GM06990 (cell line): ENCODE results near the gene AP3D1.

Source experiments
- DNase-seq: peaks from one replicate; pipeline ENCODE4 v3.0.0-alpha.2; 2011; ENCODE audit not compliant: insufficient read length; ENCODE audit errors: extremely low read depth
- H3K27me3 ChIP-seq: replicated peaks from 2 replicates; pipeline ENCODE4 v1.6.0; 2011; ENCODE audit warnings: low read length; ENCODE audit not compliant: control insufficient read depth, insufficient read depth
- H3K36me3 ChIP-seq: 2 replicates; pipeline ENCODE4 v1.5.1; 2011; ENCODE audit warnings: low read length; ENCODE audit not compliant: control insufficient read depth, insufficient read depth
- H3K4me3 ChIP-seq: replicated peaks from 2 replicates; pipeline ENCODE4 v1.5.1; 2011; ENCODE audit warnings: low read depth, mild to moderate bottlenecking, control low read depth, low read length
- CTCF ChIP-seq: IDR thresholded peaks from 2 replicates; pipeline ENCODE4 v1.5.1; 2011; ENCODE audit warnings: low read length, control low read depth, mild to moderate bottlenecking, inconsistent platforms; ENCODE audit not compliant: insufficient read depth, poor library complexity, severe bottlenecking

AP3D1 gene

GRCh38 chr19:2168619-2169424 is 17.5 kb upstream of the AP3D1 start:
- TF ChIP-seq CTCF: no peak
- peak overlapping the region; percentile 35 for H3K4me3 ChIP-seq
- peaks cover 3% of the 10 kb centered on the region; the same call in 1 of the 2 replicates for H3K36me3 ChIP-seq
- H3K27me3 ChIP-seq: no peaks in the 10 kb centered on the region
- peak; percentile 93 for DNase-seq

GRCh38 chr19:2167896-2168618 is 16.7 kb upstream of the AP3D1 start:
- Histone ChIP-seq H3K36me3 (no peaks in the 10 kb centered on the region; the same call in 1 of the 2 replicates), H3K4me3 (peak overlapping the region; percentile 34), H3K27me3 (no peaks in the 10 kb centered on the region)
- DNase-seq: peak; percentile 80
- TF ChIP-seq CTCF: no peak

- no peaks in the 10 kb centered on the region; the same call in 1 of the 2 replicates for H3K36me3 ChIP-seq
- no peaks in the 10 kb centered on the region for H3K27me3 ChIP-seq
- peak overlapping the region; percentile 92 for H3K4me3 ChIP-seq
- no peak for TF ChIP-seq CTCF
- DNase-seq: no peak
Observed at GRCh38 chr19:2166741-2167738, 15.7 kb upstream of the AP3D1 start.

GRCh38 chr19:2164020-2164998 is 12.9 kb upstream of the AP3D1 start:
- DNase-seq: no peak
- H3K27me3 ChIP-seq: no peaks in the 10 kb centered on the region
- no peak for TF ChIP-seq CTCF
- H3K4me3 ChIP-seq: peak overlapping the region; percentile 92
- H3K36me3 ChIP-seq: no peaks in the 10 kb centered on the region
